HG03520 (cell line): ENCODE measurements around the gene TMEM101.
"Not testable (repeated sequence)": the region's sequence is repeated elsewhere in the genome, so short reads cannot be mapped to it uniquely, and the experiment has no call there.

ENCODE experiments used
- ATAC-seq: cut with Tn5 transposase; IDR thresholded peaks from one replicate; pipeline ENCODE4 v1.9.1; 2021; ENCODE audit warnings: mild to moderate bottlenecking, moderate library complexity; ENCODE audit not compliant: unreplicated experiment

The TMEM101 gene

DNA sequence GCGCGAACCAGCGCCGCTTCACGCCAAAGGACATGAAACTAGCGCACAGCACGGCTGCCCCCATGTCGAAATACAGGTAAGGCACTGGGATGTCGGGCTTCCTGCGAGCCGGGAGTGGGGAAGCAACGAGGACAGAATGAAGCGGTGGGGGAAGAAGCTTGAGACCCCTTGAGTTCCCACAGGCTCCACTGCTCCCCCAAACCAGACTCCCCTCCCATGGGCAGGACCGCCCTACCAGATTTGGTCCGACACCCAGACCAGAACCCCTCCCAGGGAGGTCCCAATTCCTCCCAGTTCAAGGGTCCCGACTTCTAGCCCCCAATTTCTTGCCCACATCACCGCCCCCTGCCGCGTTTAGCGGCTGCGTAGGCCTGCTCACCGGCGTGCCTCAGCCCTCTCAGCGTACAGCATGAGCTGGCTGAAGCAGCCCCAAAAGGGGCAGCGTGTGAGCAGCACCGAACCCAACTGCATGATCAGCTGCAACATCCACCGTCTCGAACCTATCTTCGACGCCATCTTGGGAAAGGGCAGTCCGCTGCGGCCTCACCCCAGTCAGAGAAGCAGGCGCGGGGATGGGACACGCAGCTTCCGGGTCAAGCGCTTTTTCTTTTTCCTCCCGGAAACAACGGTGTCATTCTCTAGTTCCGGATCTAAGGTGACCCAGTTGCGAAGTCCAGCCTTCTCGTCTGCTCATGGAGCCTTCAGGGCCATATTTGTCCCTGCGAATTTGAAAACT, at the start of gene TMEM101:
Gene TMEM101 (minus strand): TSS at position 527 of the 736 bp plus-strand sequence. CDS start 11 bp downstream, at position 516.
- ATAC-seq: peak; percentile 68

- no peak for ATAC-seq
Observed at GRCh38 chr17:44063704-44064639, 49.2 kb upstream of the TMEM101 start.

DNA sequence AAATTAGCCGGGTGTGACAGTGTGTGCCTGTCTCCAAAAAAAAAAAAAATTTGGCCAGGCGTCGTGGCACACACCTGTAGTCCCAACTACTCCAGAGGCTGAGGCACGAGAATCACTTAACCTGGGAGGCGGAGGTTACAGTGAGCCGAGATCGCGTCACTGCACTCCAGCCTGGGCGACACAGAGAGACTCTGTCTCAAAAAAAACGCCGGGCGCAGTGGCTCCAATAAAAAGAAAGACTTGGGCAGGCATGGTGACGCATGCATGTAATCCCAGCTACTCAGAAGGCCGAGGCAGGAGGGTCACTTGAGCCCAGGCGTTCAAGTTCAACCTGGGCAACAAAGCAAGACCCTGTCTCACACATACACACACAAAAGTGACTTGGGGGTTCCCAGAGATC, 48.1 kb upstream of the TMEM101 start:
- ATAC-seq: no peak

DNA sequence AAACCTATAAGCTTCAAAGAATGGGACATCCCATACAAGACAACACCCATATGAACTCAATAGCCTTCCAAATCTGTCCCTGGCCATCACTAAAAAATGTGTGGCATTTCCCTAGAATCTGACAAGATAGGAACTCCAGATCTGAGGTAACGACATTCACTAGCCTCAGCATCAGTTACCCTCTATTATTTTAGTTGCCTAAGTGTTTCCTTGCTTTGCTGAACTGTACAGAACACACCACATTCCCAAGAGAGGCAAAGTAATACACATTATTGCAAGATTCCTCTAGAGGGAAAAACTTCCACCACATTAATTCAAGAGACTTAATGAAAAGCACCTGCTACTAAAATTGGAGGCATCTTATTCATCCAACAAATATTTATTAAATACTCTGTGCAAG, 46.7 kb upstream of the TMEM101 start:
- ATAC-seq: no peak

DNA sequence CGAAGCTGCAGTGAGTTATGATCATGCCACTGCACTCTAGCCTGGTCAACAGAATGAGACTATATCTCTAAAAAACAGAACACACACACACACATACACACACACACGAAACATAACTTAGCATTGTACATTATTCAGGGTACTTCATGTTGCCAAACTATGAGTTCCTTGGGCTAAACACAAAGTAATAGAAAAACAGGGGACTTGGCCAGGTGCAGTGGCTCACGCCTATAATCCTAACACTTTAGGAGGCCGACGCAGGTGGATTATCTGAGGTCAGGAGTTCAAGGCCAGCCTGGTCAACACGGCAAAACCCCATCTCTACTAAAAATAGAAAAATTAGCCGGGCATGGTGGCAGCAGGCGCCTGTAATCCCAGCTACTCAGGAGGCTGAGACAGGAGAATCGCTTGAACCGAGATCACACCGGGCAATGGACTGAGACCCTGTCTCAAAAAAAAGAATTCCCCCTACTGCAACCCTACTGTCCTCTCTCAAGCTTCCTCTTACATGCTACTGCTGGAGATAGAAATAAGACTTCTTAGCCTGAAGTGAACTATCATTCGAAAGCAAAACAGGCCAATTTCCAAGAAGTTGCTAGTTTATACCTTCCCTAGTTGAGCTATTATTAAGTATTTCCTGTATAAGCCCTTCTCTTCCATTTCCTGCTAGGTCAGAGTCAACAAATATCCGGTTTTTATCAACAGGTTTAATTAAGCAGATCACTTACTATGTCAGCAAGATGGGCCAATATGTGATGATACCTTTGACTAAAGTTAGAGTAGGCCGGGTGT, 44.5 kb upstream of the TMEM101 start:
- ATAC-seq: no peak

DNA sequence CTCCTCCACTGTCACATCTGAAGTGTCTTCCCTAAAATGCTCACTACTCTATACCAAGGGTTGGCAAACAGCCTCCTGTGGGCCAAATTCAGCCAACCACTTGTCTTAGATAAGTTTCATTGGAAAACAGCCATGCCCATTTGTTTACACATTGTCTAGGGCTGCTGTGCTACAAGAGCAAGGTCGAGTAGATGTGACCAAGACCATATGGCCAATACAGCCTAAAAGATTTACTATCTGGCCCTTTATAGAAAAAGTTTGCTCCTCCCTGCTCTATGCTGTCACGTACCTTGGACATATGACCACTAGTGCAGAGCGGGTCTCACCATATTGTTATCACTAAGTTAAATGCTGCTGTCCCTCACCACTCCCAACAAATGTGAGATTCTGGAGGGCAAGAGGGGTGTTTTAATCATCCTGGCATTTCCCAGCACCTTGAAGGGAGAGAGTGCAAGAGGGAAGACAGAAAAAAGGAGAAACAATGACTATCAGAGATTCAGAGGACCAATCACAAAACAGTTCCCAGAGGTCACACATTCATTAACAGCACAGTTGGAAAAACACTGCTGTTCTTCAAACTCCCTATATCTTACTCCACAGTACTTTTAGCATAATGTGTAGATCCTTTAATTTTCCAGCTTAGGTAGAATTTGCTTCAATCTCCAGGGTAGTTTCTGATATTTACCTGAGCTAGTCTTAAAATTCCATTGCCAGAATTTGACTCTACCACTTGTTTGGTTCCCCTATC, 38.5 kb upstream of the TMEM101 start:
- ATAC-seq: no peak

GRCh38 chr17:44049294-44050060, 34.7 kb upstream of the TMEM101 start:
- no peak for ATAC-seq

DNA sequence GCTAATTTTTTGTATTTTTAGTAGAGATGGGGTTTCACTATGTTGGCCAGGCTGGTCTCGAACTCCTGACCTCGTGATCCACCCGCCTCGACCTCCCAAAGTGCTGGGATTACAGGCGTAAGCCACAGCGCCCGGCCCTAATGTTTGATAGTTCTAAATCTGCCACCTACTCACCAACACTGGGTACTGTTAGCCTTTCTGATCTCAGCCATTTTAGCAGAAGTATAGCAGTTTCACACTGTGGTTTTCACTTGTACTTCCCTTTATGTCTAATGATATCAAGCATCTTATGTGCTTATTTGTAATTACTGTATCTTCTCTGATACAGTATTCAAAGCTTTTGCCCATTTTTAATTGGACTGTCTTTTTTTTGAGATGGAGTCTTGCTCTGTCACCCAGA, 32.1 kb upstream of the TMEM101 start:
- not testable (repeated sequence) for ATAC-seq

- ATAC-seq: no peak
Observed at GRCh38 chr17:44045486-44045885, 30.7 kb upstream of the TMEM101 start.

DNA sequence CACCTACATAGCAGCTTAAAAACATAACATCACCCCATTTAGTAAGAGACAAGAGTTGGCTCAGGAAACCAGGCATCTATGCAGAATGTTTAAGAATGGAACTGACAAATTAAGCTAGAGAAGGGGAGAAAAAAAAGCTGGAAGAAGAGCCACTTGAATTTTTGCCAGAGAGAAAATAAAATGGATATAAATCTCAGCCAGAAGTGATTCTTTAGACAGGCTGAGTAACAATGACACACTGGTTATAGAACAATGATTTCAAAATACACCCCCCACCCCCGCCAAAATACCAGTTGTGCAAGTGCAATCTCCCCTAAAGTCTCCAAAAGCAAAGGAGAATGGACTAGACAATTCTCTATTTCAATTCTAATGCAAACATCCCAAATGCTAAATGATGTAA, 29.3 kb upstream of the TMEM101 start:
- no peak for ATAC-seq

- ATAC-seq: no peak
Observed at GRCh38 chr17:44043272-44043696, 28.5 kb upstream of the TMEM101 start.

DNA sequence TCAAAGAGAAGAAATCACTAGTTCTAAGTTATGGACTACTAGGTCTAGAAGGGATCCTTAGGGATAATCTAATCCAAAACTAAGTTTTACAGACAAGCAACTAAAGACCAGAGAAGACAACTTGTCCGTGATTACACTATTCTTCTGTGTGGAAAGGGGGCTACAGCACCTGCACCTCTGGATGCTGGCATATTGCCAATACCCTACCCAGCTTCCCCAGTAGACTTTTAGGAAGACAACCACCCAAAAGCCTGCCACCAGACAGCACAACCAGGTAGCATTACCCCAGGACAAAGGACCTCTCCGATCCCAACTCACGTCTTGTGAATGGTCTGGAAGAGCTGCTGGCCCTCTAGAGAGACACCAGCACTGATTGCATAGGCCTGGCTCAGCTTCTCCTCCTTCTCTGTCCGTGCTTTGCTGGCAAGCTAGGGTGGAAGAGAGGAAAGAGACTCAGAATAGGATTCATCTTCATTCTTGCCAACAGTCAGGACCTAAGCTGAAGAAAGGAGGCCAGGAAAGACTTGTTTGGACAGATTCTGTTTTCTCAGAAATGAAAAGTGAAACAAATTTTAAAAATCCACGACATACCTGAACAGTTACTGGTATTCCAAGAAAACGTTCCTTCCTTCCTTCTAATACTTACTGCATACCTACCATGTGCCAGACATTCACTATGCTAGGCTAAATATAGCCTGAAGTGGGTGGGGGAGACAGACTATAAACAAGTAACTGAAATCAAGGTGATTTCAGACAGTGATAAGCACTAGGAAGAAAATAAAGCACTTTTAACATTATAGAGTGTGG, 25.3 kb upstream of the TMEM101 start:
- no peak for ATAC-seq

- no peak for ATAC-seq
Observed at GRCh38 chr17:44038604-44039011, 23.8 kb upstream of the TMEM101 start.

DNA sequence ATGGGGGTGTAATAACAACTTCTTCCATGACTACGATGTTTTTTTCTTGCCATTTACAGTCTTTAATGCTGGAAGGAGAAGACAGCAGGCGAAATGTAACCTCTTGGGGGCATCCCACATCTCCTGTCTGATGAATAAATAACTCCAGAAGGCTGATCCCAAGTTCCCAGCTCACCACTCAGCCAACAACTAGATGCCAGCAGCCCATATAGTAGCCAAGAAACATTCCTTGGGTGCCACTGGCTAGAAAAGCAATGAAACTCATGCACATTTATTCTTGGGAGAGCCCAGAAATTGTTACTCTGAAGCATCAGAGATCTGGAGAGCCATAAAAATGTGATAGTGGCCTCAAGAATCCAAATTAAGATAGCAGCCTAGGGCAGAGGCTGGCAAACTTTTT, 22.7 kb upstream of the TMEM101 start:
- no peak for ATAC-seq

- not testable (repeated sequence) for ATAC-seq
Observed at GRCh38 chr17:44034688-44035087, 19.9 kb upstream of the TMEM101 start.

DNA sequence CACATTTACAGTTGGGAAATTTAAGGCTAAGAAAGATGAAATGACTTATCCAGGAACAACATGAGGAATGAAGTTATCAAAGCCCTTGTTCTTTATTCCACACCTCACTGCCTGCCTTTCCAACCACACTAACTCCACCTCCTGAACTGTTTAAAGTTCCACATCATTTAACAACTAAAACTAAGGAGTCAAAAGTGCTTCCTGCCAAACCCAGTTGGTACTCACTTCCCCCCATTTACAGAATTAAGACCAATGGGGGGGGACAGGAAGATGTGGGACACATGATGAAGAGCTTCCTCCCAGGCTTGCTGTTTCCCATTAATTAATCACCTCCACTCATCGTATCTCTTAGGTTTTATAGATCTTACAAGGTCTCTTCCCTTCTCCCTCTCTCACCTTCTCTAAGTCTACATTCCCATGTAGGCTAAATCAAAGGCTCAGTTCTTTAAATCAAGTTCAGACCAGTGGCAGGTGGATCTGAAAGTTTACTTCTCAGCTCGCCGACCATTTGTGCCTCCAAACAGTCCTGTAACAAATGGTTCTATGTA, 19.2 kb upstream of the TMEM101 start:
- no peak for ATAC-seq

DNA sequence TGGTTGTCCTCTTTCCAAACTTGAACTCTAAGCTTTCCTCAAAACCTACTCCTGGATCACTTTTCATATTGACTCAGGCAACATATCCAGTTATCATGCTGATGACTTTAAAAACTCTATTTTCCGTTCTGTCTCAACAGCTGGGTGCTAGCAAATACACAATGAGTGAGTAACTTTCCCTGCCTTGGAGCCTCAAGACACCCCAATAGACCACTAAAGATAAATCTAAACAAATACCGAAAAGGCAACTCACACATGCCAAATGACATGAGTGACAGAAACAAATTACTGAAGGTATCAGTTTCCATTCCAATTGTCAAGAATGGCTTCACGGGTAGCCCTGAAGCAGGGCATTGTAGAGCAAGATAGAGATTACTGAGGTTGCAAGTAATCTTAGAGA, 15.7 kb upstream of the TMEM101 start:
- ATAC-seq: no peak

DNA sequence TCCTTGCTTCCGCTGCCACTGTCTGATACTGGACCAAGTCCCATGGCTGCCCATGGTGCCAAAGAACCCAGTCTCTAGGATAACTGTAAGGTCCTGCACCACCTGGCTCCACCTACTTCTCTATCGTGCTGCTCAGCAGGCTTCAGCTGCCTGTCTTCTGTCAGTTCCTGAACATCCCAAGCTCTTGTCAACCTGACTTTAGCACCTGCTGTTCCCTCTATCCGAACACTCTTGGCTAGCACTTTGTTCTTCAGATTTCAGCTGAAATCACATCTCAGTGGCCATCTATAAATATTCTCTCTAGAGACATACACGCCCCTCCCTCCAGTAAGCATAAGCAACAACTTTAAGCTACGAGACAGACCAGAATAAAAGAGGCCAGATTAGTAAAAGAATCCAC, 15.0 kb upstream of the TMEM101 start:
- no peak for ATAC-seq

GRCh38 chr17:44024853-44025252, 10.1 kb upstream of the TMEM101 start:
- ATAC-seq: no peak
